H1 (cell line): ENCODE data around the gene STEAP3. TPM values are rescaled to one million over a fixed set of nuclear protein-coding genes. Genes with fewer than 3 reads are reported as not detected.

ENCODE experiments used
- CTCF ChIA-PET: fragments of 300-600 bp; sonication (Branson Sonifier 250); formaldehyde crosslinking; loops from one replicate; lab custom pipeline; 2021; ENCODE audit not compliant: partially characterized antibody; lab: Charles Lee
- POLR2A ChIA-PET: fragments of 300-600 bp; sonication (Branson Sonifier 250); formaldehyde crosslinking; loops from one replicate; lab custom pipeline; 2021; ENCODE audit warnings: inconsistent platforms; ENCODE audit not compliant: partially characterized antibody; lab: Charles Lee
- DNase-seq, 2 experiments: peaks; one replicate each; pipeline versions ENCODE4 v3.0.0 to v3.0.0-alpha.2; 2010 to 2022; ENCODE audit warnings: low spot score in 2 of 2, low read depth in 1 of 2, mixed read lengths in 1 of 2
- FAIRE-seq: peaks from 2 replicates; lab custom pipeline; 2011; peaks lifted over from hg19 to GRCh38; lab: Jason Lieb, UNC
- H2AFZ ChIP-seq: 2 replicates; pipeline ENCODE4 v1.8.1; 2012; ENCODE audit warnings: low read length, inconsistent platforms
- H2AK5ac ChIP-seq: 2 replicates; pipeline ENCODE4 v1.6.1; 2013; ENCODE audit warnings: low read depth, low read length
- H2BK120ac ChIP-seq: replicated peaks from 2 replicates; pipeline ENCODE3; 2013; ENCODE audit warnings: low read depth, low read length, inconsistent platforms
- H2BK12ac ChIP-seq: 2 replicates; pipeline ENCODE4 v1.6.1; 2013; ENCODE audit warnings: low read depth, low read length
- H2BK15ac ChIP-seq: 2 replicates; pipeline ENCODE4 v1.6.1; 2013; ENCODE audit warnings: low read length
- H2BK20ac ChIP-seq: 2 replicates; pipeline ENCODE4 v1.6.1; 2013; ENCODE audit warnings: low read length
- H2BK5ac ChIP-seq: 2 replicates; pipeline ENCODE4 v1.6.1; 2013; ENCODE audit warnings: low read depth, low read length
- H3K14ac ChIP-seq: 2 replicates; pipeline ENCODE4 v1.6.1; 2013; ENCODE audit warnings: inconsistent platforms; ENCODE audit not compliant: insufficient read length
- H3K18ac ChIP-seq: 2 replicates; pipeline ENCODE4 v1.6.1; 2013; ENCODE audit warnings: low read length; ENCODE audit errors: extremely low read depth
- H3K23ac ChIP-seq: 2 replicates; pipeline ENCODE4 v1.6.1; 2013; ENCODE audit warnings: inconsistent platforms; ENCODE audit not compliant: insufficient read length
- H3K23me2 ChIP-seq: 2 replicates; pipeline ENCODE4 v1.6.1; 2013; ENCODE audit warnings: low read depth, low read length
- H3K27ac ChIP-seq: 2 replicates; pipeline ENCODE4 v1.6.1; 2011; ENCODE audit warnings: low read depth, low read length, inconsistent platforms
- H3K27me3 ChIP-seq, 4 experiments: replicated peaks in 1 of 4; 1 replicate in 1 of 4; 2 replicates in 3 of 4; pipeline versions ENCODE4 v1.6.1 to v1.8.1; 2011 to 2013; ENCODE audit warnings: low read length in 3 of 4, mild to moderate bottlenecking in 3 of 4, inconsistent platforms in 2 of 4, mixed read lengths in 2 of 4, moderate library complexity in 1 of 4; ENCODE audit not compliant: control insufficient read depth in 3 of 4, insufficient read depth in 3 of 4; ENCODE audit errors: extremely low read depth in 1 of 4
- H3K36me3 ChIP-seq, 4 experiments: 2 replicates each; pipeline versions ENCODE4 v1.6.1 to v1.8.1; 2011 to 2013; ENCODE audit warnings: mild to moderate bottlenecking in 4 of 4, low read length in 3 of 4, moderate library complexity in 2 of 4, control low read depth in 1 of 4, inconsistent platforms in 1 of 4; ENCODE audit not compliant: insufficient read depth in 4 of 4, control insufficient read depth in 2 of 4
- H3K4ac ChIP-seq: replicated peaks from 2 replicates; pipeline ENCODE3; 2013; ENCODE audit warnings: low read length, low read depth, mixed read lengths, inconsistent platforms; ENCODE audit not compliant: insufficient read length
- H3K4me1 ChIP-seq, 4 experiments: replicated peaks in 1 of 4; 1 replicate in 1 of 4; 2 replicates in 3 of 4; pipeline versions ENCODE4 v1.6.1 to v1.8.1; 2011 to 2013; ENCODE audit warnings: low read length in 3 of 4, inconsistent platforms in 2 of 4, mixed read lengths in 1 of 4; ENCODE audit not compliant: insufficient read depth in 4 of 4, control insufficient read depth in 3 of 4
- H3K4me2 ChIP-seq, 2 experiments: 2 replicates each; pipeline versions ENCODE4 v1.6.1 to v1.8.1; 2011 to 2013; ENCODE audit warnings: low read depth in 2 of 2, low read length in 2 of 2, control low read depth in 1 of 2, inconsistent platforms in 1 of 2, mild to moderate bottlenecking in 1 of 2; ENCODE audit not compliant: insufficient read depth in 1 of 2
- H3K4me3 ChIP-seq, 4 experiments: fragments of 200-600, 300-600 bp in 1 of 4; sonication (generic), shearing (Covaris generic), sonication (Bioruptor Twin) in 1 of 4; 2 replicates each; pipeline versions ENCODE4 v1.5.1 to v1.8.1; 2011 to 2016; ENCODE audit warnings: low read length in 4 of 4, low read depth in 3 of 4, control low read depth in 2 of 4, inconsistent platforms in 2 of 4, mild to moderate bottlenecking in 2 of 4, mixed read lengths in 1 of 4, moderate library complexity in 1 of 4; ENCODE audit not compliant: insufficient read depth in 2 of 4; ENCODE audit errors: extremely low read depth in 1 of 4
- H3K56ac ChIP-seq: replicated peaks from 2 replicates; pipeline ENCODE3; 2013; ENCODE audit warnings: low read depth, mild to moderate bottlenecking, mixed read lengths, low read length, inconsistent platforms; ENCODE audit not compliant: insufficient read length
- H3K79me1 ChIP-seq: 2 replicates; pipeline ENCODE4 v1.6.1; 2013; ENCODE audit warnings: low read depth, low read length, control low read depth
- H3K79me2 ChIP-seq, 2 experiments: 2 replicates each; pipeline versions ENCODE4 v1.6.1 to v1.8.1; 2012 to 2013; ENCODE audit warnings: low read length in 2 of 2, mild to moderate bottlenecking in 2 of 2, inconsistent platforms in 1 of 2; ENCODE audit not compliant: insufficient read depth in 2 of 2, control insufficient read depth in 1 of 2
- H3K9ac ChIP-seq, 4 experiments: replicated peaks in 1 of 4; 1 replicate in 1 of 4; 2 replicates in 3 of 4; pipeline versions ENCODE4 v1.6.1 to v1.8.1; 2011 to 2013; ENCODE audit warnings: low read depth in 3 of 4, low read length in 3 of 4, control low read depth in 2 of 4, mild to moderate bottlenecking in 2 of 4, moderate library complexity in 2 of 4, inconsistent platforms in 1 of 4; ENCODE audit errors: extremely low read depth in 1 of 4
- H3K9me3 ChIP-seq, 2 experiments: 2 replicates each; pipeline versions ENCODE4 v1.6.1 to v1.8.1; 2012 to 2013; ENCODE audit warnings: mild to moderate bottlenecking in 2 of 2, moderate library complexity in 2 of 2, control low read depth in 1 of 2, inconsistent platforms in 1 of 2, low read depth in 1 of 2, low read length in 1 of 2, mixed read lengths in 1 of 2; ENCODE audit not compliant: insufficient read depth in 2 of 2
- H4K20me1 ChIP-seq, 2 experiments: replicated peaks in 1 of 2; 2 replicates each; pipeline versions ENCODE3 to v1.8.1; 2011 to 2013; ENCODE audit warnings: inconsistent platforms in 2 of 2, low read length in 2 of 2, mild to moderate bottlenecking in 1 of 2; ENCODE audit not compliant: insufficient read depth in 2 of 2, control insufficient read depth in 1 of 2
- H4K5ac ChIP-seq: 2 replicates; pipeline ENCODE4 v1.6.1; 2013; ENCODE audit warnings: low read length, low read depth, mixed read lengths, inconsistent platforms; ENCODE audit not compliant: insufficient read length
- H4K8ac ChIP-seq: 2 replicates; pipeline ENCODE4 v1.8.0; 2013; ENCODE audit warnings: mild to moderate bottlenecking, moderate library complexity, low read length, inconsistent platforms; ENCODE audit not compliant: insufficient read depth; ENCODE audit errors: extremely low read depth
- H4K91ac ChIP-seq: replicated peaks from 2 replicates; pipeline ENCODE3; 2013; ENCODE audit warnings: low read length, mixed read lengths, inconsistent platforms; ENCODE audit not compliant: insufficient read length
- JUN ChIP-seq: IDR thresholded peaks from 2 replicates; pipeline ENCODE4 v1.6.1; 2011; ENCODE audit warnings: low read depth, mild to moderate bottlenecking, improper control_type of control experiment, low read length
- NRF1 ChIP-seq: IDR thresholded peaks from 2 replicates; pipeline ENCODE4 v1.6.1; 2011; ENCODE audit warnings: mild to moderate bottlenecking, low read depth, low read length, improper control_type of control experiment
- WGBS, 2 experiments: shearing (Covaris generic) in 1 of 2; methylation state at CpG; one replicate each; pipeline versions ENCODE4 v1.1.6 to v1.1.7; 2013 to 2015; ENCODE audit warnings: low lambda C conversion rate in 2 of 2, mixed read lengths in 2 of 2, inconsistent platforms in 1 of 2, low coverage in 1 of 2, missing lambda C conversion rate in 1 of 2; ENCODE audit not compliant: insufficient replicate concordance in 2 of 2, insufficient coverage in 1 of 2, insufficient read length in 1 of 2; ENCODE audit errors: extremely low coverage in 1 of 2, missing lambda C conversion rate in 1 of 2; 5-methylcytosine and 5-hydroxymethylcytosine counted together
- polyA plus RNA-seq, 7 experiments: library from polyadenylated mRNA; depleted of rRNA in 3 of 7; stranded (reverse) in 5 of 7; unstranded in 2 of 7; fragments of >200 nt in 5 of 7; fragments of 200-250 nt in 2 of 7; gene quantifications; 1 replicate in 5 of 7; 2 replicates in 1 of 7; 4 replicates in 1 of 7; pipeline versions ENCODE4 v1.2.1 to v1.2.3, GENCODE V29; 2011 to 2013; ENCODE audit warnings: missing spikeins in 2 of 7, mixed read lengths in 2 of 7
- total RNA-seq: library from RNA; stranded (reverse); fragmentation: NEBNext Ultra II Directional; extraction: Animal tissue kit (Norgen Biotek cat#: 25700); gene quantifications from 2 replicates; pipeline ENCODE4 v1.2.1, GENCODE V29; 2021

The STEAP3 gene
- total and polyA plus RNA-seq, 2 of the 8 experiments (the other 6 are each of a cell fraction or from before 2014, with no cell fraction given) = 21.7 to 27.9 TPM

GRCh38 chr2:119250718-119251290 lies 27.2 kb downstream of the STEAP3 start:
- no peak overlapping the region for H2BK20ac ChIP-seq
- no peak overlapping the region for H2AK5ac ChIP-seq
- H2AFZ ChIP-seq = no peak overlapping the region
- WGBS, 2 experiments = 89% methylated on average over 9 of the region's 10 CpGs; no CpG with 5 or more reads in 1 of the 2 experiments
- H4K20me1 ChIP-seq = peaks cover 0 to 7% of the 10 kb centered on the region in 2 experiments
- H3K4ac ChIP-seq = no peak overlapping the region
- no peaks in the 10 kb centered on the region for H3K79me2 ChIP-seq
- H3K18ac ChIP-seq = no peak overlapping the region
- no peaks in the 10 kb centered on the region for H3K23me2 ChIP-seq
- H2BK15ac ChIP-seq = no peak overlapping the region
- no peak overlapping the region for H3K9ac ChIP-seq
- TF ChIP-seq NRF1 = no peak
- TF ChIP-seq JUN = no peak
- FAIRE-seq (no peak), DNase-seq (no peak)
- no peak overlapping the region for H3K4me3 ChIP-seq
- no peak overlapping the region for H2BK120ac ChIP-seq
- no peak overlapping the region for H3K4me2 ChIP-seq
- peaks cover 5 to 15% (median 10%) of the 10 kb centered on the region in 4 experiments for H3K4me1 ChIP-seq
- no peak overlapping the region for H4K5ac ChIP-seq
- H4K91ac ChIP-seq = no peak overlapping the region
- no peaks in the 10 kb centered on the region for H3K79me1 ChIP-seq
- H3K36me3 ChIP-seq = peaks cover 0 to 6% (median 2%) of the 10 kb centered on the region in 4 experiments; a peak in 3 of 8 replicates
- no peak overlapping the region for H3K23ac ChIP-seq
- no peak overlapping the region for H2BK12ac ChIP-seq
- H3K56ac ChIP-seq = no peak overlapping the region
- H3K27ac ChIP-seq = no peak overlapping the region
- no peak overlapping the region for H2BK5ac ChIP-seq
- H3K14ac ChIP-seq = no peak overlapping the region
- H3K27me3 ChIP-seq = no peaks in the 10 kb centered on the region
- H4K8ac ChIP-seq = no peak overlapping the region
- ChIA-PET CTCF (interaction anchor here (0.9 to 5.9 kb wide), 3 partner anchors 14 to 16 kb away, joined by 3 to 57 read pairs (median 7); no protein-coding TSS in a partner anchor), POLR2A (interaction anchor here (1.1 to 1.8 kb wide), 2 partner anchors 13 to 31 kb away, joined by 3 read pairs; no protein-coding TSS in a partner anchor)
- no peaks in the 10 kb centered on the region for H3K9me3 ChIP-seq
